Measurements from ENCODE around the gene WDR31. TPM values are rescaled to one million over a fixed set of nuclear protein-coding genes. Genes with fewer than 3 reads are reported as not detected.
"Not testable (repeated sequence)": the region's sequence is repeated elsewhere in the genome, so short reads cannot be mapped to it uniquely, and the experiment has no call there.

Gene WDR31
- total RNA-seq: under 1 TPM; 0.47 to 0.92 TPM

GRCh38 chr9:113340011-113340699, at the start of gene WDR31:
Gene WDR31 (minus strand): TSS chr9:113340275. CDS start chr9:113332022, 8,253 bp downstream.
- peak within 1 kb of the TSS; percentile 83 for H3K4me3 Mint-ChIP-seq
- DNase-seq (peak; percentile 82), ATAC-seq (peak; percentile 99)
- peaks cover 2% of the 10 kb centered on the region for H3K27me3 Mint-ChIP-seq (ENCODE audit: low read depth)
- no peaks in the 10 kb centered on the region for H3K36me3 Mint-ChIP-seq (ENCODE audit: low read depth)
- H3K9me3 Mint-ChIP-seq (ENCODE audit: insufficient read depth): no peaks in the 10 kb centered on the region
- ChIA-PET POLR2A (interaction anchor here (0.9 to 2.8 kb wide), 5 partner anchors 10 to 70 kb away, joined by 3 to 13 read pairs (median 5); partner anchors contain the start of genes BSPRY, C9orf43, CDC26 and HDHD3), CTCF (interaction anchor here (0.7 to 2.7 kb wide), 14 partner anchors 10 to 318 kb away, joined by 3 to 16 read pairs (median 4); partner anchors contain the start of genes ALAD, BSPRY, C9orf43 and CDC26)
- peak within 1 kb of the TSS; percentile 50 for H3K27ac Mint-ChIP-seq
- peaks cover 37% of the 10 kb centered on the region for H3K4me1 Mint-ChIP-seq (ENCODE audit: low read depth)

- Mint-ChIP-seq H3K4me3 (no peak overlapping the region), H3K9me3 (ENCODE audit: insufficient read depth) (no peaks in the 10 kb centered on the region), H3K27ac (no peak overlapping the region), H3K27me3 (ENCODE audit: low read depth) (no peaks in the 10 kb centered on the region), H3K4me1 (ENCODE audit: low read depth) (no peaks in the 10 kb centered on the region), H3K36me3 (ENCODE audit: low read depth) (peaks cover 13% of the 10 kb centered on the region)
- no peak for DNase-seq
- POLR2A ChIA-PET: no interaction called here
- no peak for ATAC-seq
- CTCF ChIA-PET: no interaction called here
Observed at GRCh38 chr9:113389451-113389850, 49.4 kb upstream of the WDR31 start.

DNA sequence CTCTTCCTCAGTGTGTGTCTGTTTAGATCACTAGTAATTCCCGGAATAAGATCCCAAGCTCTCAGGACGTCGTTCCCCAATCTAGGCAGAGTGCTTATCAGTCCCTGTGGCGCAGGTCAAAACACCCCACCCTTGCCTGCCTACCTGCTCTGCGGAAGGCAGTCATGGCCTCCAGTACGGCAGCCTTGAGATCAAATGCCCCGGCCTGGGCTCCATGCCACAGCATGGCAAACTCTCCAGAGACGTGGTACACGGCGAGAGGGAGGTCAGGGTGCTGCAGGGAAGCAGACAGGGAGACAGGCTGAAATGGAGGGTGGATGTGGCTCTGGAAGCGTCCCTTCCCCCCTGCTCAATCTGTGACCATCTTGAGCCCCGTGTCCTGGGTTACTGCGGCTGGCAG, 48.8 kb upstream of the WDR31 start:
- H3K27me3 Mint-ChIP-seq (ENCODE audit: low read depth): no peaks in the 10 kb centered on the region
- H3K4me3 Mint-ChIP-seq: no peak overlapping the region
- no peak overlapping the region for H3K27ac Mint-ChIP-seq
- POLR2A ChIA-PET: no interaction called here
- DNase-seq (no peak), ATAC-seq (no peak)
- peaks cover 13% of the 10 kb centered on the region for H3K36me3 Mint-ChIP-seq (ENCODE audit: low read depth)
- no peaks in the 10 kb centered on the region for H3K9me3 Mint-ChIP-seq (ENCODE audit: insufficient read depth)
- CTCF ChIA-PET: interaction anchor here (1.3 kb wide), 1 partner anchor 13 kb away, joined by 4 read pairs; the partner anchor contains the start of gene ALAD
- no peaks in the 10 kb centered on the region for H3K4me1 Mint-ChIP-seq (ENCODE audit: low read depth)

DNA sequence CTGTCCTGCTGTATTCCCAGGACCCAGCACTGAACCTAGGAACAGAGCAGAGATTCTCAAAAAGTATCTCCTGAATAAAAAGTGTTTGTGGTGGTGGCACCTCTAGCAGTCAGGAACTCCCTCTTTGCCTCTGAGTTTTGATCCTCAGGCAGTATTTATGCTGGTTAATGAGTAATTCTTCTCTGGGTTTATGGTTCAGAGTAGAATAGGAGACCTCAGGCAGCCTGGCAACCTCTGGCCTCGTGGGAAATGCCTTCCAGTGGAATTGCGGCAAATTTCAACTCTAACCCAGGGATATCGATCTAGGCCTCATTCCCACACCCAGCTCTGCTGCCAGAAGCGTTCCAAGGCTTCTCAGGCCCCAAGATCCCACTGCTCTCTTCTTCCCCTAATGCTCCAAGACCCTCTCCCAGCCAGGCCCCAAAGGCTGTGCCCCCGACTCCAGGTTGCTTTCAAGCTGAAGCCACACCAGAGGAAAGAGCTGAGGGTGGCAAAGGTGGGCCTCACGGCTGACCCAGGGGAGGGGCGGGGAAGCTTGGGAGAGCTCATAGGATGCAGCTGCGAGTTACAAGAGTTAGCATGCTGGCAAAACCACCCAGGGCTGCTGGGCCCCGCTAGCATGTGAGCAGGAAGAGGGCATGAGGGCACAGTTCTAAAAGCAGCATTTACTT, 47.6 kb upstream of the WDR31 start:
- CTCF ChIA-PET: interaction anchor here (1.3 kb wide), 1 partner anchor 14 kb away, joined by 4 read pairs; the partner anchor contains the start of gene ALAD
- no peaks in the 10 kb centered on the region for H3K4me1 Mint-ChIP-seq (ENCODE audit: low read depth)
- H3K27me3 Mint-ChIP-seq (ENCODE audit: low read depth): no peaks in the 10 kb centered on the region
- H3K4me3 Mint-ChIP-seq: no peak overlapping the region
- POLR2A ChIA-PET: no interaction called here
- ATAC-seq (no peak), DNase-seq (no peak)
- no peak overlapping the region for H3K27ac Mint-ChIP-seq
- no peaks in the 10 kb centered on the region for H3K9me3 Mint-ChIP-seq (ENCODE audit: insufficient read depth)
- H3K36me3 Mint-ChIP-seq (ENCODE audit: low read depth): peaks cover 11% of the 10 kb centered on the region

GRCh38 chr9:113386571-113387393, 46.7 kb upstream of the WDR31 start:
- POLR2A ChIA-PET: interaction anchor here (0.8 kb wide), 1 partner anchor 9 kb away, joined by 4 read pairs; no protein-coding TSS in a partner anchor
- Mint-ChIP-seq H3K36me3 (ENCODE audit: low read depth) (peaks cover 11% of the 10 kb centered on the region), H3K4me3 (no peak overlapping the region), H3K4me1 (ENCODE audit: low read depth) (no peaks in the 10 kb centered on the region), H3K9me3 (ENCODE audit: insufficient read depth) (no peaks in the 10 kb centered on the region), H3K27ac (no peak overlapping the region), H3K27me3 (ENCODE audit: low read depth) (no peaks in the 10 kb centered on the region)
- ATAC-seq (no peak), DNase-seq (no peak)
- CTCF ChIA-PET: no interaction called here

DNA sequence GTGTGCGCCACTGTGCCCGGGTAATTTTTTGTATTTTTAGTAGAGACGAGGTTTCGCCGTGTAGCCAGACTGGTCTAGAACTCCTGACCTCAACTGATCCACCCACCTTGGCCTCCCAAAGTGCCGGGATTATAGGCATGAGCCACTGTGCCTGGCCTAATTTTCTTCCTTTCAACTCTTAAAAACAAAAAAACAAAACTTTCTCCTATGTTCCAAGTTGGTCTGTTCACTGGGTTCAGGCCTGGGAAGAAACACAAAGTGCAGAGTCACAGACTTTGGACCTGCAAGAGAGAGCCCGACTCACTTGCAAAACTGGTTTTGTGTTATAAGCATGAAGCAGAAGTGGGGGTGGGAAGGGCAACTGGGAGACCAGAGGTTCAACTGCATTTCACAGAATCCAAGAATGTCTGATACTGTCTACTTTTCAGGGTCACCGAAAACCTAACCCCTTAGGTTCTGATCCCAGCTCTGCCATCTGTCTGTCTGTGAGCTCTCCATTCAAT, 41.9 kb upstream of the WDR31 start:
- ChIA-PET POLR2A (no interaction called here), CTCF (no interaction called here)
- no peak for ATAC-seq

DNA sequence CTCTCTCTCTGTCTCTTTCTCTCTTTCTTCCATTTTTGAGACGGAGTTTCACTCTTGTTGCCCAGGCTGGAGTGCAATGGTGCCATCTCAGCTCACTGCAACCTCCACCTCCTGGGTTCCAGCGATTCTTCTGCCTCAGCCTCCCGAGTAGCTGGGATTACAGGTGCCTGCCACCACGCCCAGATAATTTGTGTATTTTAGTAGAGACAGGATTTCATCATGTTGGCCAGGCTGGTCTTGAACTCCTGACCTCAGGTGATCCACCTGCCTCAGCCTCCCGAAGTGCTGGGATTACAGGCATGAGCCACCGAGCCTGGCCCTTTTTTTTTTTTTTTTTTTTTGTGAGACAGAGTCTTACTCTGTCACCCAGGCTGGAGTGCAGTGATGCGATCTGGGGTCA, 41.4 kb upstream of the WDR31 start:
- H3K4me1 Mint-ChIP-seq (ENCODE audit: low read depth); ATAC-seq; H3K36me3 Mint-ChIP-seq (ENCODE audit: low read depth); H3K27me3 Mint-ChIP-seq (ENCODE audit: low read depth); H3K27ac Mint-ChIP-seq; POLR2A ChIA-PET; H3K9me3 Mint-ChIP-seq (ENCODE audit: insufficient read depth); H3K4me3 Mint-ChIP-seq; CTCF ChIA-PET; DNase-seq: not testable (repeated sequence)

More for the DNA sequence above, 41.9 kb upstream of the WDR31 start:
- Mint-ChIP-seq H3K4me1 (ENCODE audit: low read depth) (no peaks in the 10 kb centered on the region), H3K27ac (no peak overlapping the region), H3K9me3 (ENCODE audit: insufficient read depth) (no peaks in the 10 kb centered on the region), H3K27me3 (ENCODE audit: low read depth) (no peaks in the 10 kb centered on the region), H3K4me3 (no peak overlapping the region), H3K36me3 (ENCODE audit: low read depth) (no peaks in the 10 kb centered on the region)
- no peak for DNase-seq

- Mint-ChIP-seq H3K27ac (no peak overlapping the region), H3K4me3 (no peak overlapping the region), H3K4me1 (ENCODE audit: low read depth) (peaks cover 3% of the 10 kb centered on the region), H3K27me3 (ENCODE audit: low read depth) (no peaks in the 10 kb centered on the region), H3K9me3 (ENCODE audit: insufficient read depth) (no peaks in the 10 kb centered on the region), H3K36me3 (ENCODE audit: low read depth) (no peaks in the 10 kb centered on the region)
- ChIA-PET CTCF (no interaction called here), POLR2A (no interaction called here)
- ATAC-seq (no peak), DNase-seq (no peak)
Observed at GRCh38 chr9:113380869-113381378, 40.8 kb upstream of the WDR31 start.

- POLR2A ChIA-PET; H3K27ac Mint-ChIP-seq; H3K9me3 Mint-ChIP-seq (ENCODE audit: insufficient read depth); CTCF ChIA-PET; H3K4me3 Mint-ChIP-seq; ATAC-seq; DNase-seq; H3K27me3 Mint-ChIP-seq (ENCODE audit: low read depth); H3K36me3 Mint-ChIP-seq (ENCODE audit: low read depth): not testable (repeated sequence)
- peaks cover 12% of the 10 kb centered on the region for H3K4me1 Mint-ChIP-seq (ENCODE audit: low read depth)
Observed at GRCh38 chr9:113379829-113380210, 39.7 kb upstream of the WDR31 start.

DNA sequence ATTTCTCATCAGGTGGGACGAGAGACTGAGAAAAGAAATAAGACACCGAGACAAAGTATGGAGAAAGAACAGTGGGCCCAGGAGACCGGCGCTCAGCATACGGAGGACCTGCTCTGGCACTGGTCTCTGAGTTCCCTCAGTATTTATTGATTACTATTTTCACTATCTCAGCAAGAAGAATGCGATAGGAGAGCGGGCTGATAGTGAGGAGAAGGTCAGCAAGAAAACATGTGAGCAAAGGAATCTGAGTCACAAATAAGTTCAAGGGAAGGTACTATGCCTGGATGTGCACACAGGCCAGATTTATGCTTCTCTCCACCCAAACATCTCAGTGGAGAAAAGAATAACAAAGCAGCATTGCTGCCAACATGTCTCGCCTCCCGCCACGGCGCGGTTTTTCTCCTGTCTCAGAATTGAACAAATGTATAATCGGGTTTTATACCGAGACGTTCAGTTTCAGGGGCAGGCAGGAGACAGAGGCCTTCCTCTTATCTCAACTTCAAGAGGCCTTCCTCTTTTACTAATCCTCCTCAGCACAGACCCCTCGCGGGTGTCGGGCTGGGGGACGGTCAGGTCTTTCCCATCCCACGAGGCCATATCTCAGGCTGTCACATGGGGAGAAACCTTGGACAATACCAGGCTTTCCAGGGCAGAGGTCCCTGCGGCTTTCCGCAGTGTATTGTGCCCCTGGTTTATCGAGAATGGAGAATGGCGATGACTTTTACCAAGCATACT, 39.2 kb upstream of the WDR31 start:
- H3K27ac Mint-ChIP-seq; CTCF ChIA-PET; ATAC-seq; H3K9me3 Mint-ChIP-seq (ENCODE audit: insufficient read depth); DNase-seq; H3K36me3 Mint-ChIP-seq (ENCODE audit: low read depth); H3K4me3 Mint-ChIP-seq; POLR2A ChIA-PET; H3K27me3 Mint-ChIP-seq (ENCODE audit: low read depth): not testable (repeated sequence)
- peaks cover 13% of the 10 kb centered on the region for H3K4me1 Mint-ChIP-seq (ENCODE audit: low read depth)

All from activated CD8-positive, alpha-beta T cell treated with anti-CD3 and anti-CD28 coated beads, Interleukin-2, amount 10 ng/mL, durations not matched to agents 7 days and 5 days (primary cell).